GM19395 (cell line): ENCODE data around the gene RUVBL2.
A peak's percentile ranks its signal among the peaks of the same experiment; 100 is the strongest.

Source experiments
- ATAC-seq: cut with Tn5 transposase; IDR thresholded peaks from one replicate; pipeline ENCODE4 v1.9.1; 2021; ENCODE audit warnings: mild to moderate bottlenecking, moderate library complexity; ENCODE audit not compliant: unreplicated experiment

The RUVBL2 gene

GRCh38 chr19:48963371-48964204 is 30.1 kb upstream of the RUVBL2 start:
- ATAC-seq: no peak

GRCh38 chr19:48964205-48965039 is 29.3 kb upstream of the RUVBL2 start:
- no peak for ATAC-seq

DNA sequence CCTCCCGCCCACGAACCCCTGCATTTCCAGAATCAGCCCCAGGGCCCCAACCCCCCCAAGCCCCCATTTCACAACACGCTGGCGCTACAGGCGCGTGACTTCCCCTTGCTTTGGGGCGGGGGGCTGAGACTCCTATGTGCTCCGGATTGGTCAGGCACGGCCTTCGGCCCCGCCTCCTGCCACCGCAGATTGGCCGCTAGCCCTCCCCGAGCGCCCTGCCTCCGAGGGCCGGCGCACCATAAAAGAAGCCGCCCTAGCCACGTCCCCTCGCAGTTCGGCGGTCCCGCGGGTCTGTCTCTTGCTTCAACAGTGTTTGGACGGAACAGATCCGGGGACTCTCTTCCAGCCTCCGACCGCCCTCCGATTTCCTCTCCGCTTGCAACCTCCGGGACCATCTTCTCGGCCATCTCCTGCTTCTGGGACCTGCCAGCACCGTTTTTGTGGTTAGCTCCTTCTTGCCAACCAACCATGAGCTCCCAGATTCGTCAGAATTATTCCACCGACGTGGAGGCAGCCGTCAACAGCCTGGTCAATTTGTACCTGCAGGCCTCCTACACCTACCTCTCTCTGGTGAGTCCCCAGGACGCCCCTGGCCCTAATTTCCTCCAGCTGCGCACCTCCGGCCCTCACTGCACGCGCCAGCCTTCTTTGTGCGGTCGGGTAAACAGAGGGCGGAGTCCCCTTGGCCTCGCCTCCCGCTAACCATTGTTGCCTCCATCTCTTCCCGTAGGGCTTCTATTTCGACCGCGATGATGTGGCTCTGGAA is 28.5 kb upstream of the RUVBL2 start, which contains the start of gene FTL:
Gene FTL (plus strand): TSS at position 270 of the 766 bp plus-strand sequence. CDS start 199 bp downstream, at position 469.
- peak; percentile 45 for ATAC-seq

DNA sequence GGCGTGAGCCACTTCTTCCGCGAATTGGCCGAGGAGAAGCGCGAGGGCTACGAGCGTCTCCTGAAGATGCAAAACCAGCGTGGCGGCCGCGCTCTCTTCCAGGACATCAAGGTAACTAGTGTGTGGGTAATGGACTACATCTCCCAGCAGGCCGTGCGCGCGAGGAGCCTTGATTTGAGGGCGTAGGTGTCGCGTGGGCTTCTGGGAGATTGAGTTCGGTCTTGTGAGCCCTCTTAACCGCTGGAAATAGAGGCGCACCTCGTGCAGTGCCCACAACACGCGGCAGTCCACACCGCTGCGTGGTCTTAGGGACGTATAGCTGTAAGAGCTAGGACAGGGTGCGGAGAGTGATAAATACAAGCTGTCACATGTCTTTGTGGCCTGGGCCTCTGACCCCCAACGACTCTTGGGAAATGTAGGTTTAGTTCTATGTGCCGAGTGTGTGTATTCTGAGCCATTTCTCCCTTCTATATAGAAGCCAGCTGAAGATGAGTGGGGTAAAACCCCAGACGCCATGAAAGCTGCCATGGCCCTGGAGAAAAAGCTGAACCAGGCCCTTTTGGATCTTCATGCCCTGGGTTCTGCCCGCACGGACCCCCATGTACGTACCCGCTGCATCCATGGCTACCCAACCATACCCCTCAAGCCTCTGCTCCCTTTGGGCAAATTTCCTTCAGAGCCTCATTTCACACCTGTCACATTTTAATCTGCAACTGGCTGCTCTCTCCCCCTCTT is 27.7 kb upstream of the RUVBL2 start:
- ATAC-seq: peak; percentile 36

- no peak for ATAC-seq
Observed at GRCh38 chr19:48966541-48967345, 26.9 kb upstream of the RUVBL2 start.

GRCh38 chr19:48967346-48968178 is 26.1 kb upstream of the RUVBL2 start:
- no peak for ATAC-seq

- ATAC-seq: no peak
Observed at GRCh38 chr19:48968179-48968661, 25.5 kb upstream of the RUVBL2 start.

DNA sequence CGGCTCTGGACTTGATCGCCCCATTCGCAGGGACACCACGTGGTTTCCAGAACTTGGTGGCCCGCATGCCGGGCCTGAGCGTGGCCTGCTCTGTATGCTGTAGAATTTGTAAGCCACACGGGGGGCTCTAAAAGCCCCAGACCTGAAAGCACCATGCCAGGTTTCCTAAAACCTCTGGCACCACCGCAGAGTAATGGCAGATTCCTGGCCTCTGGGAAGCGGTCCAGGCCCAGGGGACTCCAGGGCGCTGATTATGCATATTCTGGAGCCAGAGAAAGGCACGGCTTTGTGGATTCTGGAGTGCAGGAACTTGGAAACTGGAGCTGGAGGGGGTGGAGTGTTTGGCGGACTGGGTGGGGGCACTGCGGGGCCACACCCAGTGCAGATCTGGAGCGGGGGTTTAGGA is 24.9 kb upstream of the RUVBL2 start:
- ATAC-seq: no peak

GRCh38 chr19:48969276-48970138 is 24.2 kb upstream of the RUVBL2 start:
- no peak for ATAC-seq

DNA sequence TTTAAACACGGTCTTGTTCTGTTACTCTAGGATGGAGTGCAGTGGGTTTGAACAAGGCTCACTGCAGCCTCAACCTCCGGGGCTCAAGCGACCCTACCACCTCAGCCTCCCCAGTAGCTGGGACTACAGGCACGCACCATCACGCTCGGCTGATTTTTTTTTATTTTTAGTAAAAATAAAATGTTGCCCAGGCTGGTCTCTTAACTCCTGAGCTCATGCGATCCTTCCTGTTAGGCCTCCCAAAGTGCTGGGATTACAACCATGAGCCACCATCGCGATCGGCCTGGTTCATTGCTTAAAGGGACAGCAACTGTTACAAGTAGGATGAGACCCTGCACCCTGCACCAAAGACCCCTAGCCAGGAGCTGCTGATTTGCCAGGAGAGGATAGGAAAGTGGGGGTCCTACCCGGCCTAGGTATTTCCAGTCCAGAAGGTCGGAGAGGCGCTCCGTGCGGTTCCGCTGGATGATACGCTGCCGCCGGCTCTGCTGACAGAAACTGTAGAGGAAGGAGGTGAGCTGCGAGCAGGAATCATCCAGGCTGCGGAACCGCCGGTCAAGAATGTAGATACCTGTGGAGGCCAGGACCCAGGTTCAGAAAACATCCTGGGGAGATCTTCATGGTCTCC is 23.4 kb upstream of the RUVBL2 start:
- no peak for ATAC-seq

DNA sequence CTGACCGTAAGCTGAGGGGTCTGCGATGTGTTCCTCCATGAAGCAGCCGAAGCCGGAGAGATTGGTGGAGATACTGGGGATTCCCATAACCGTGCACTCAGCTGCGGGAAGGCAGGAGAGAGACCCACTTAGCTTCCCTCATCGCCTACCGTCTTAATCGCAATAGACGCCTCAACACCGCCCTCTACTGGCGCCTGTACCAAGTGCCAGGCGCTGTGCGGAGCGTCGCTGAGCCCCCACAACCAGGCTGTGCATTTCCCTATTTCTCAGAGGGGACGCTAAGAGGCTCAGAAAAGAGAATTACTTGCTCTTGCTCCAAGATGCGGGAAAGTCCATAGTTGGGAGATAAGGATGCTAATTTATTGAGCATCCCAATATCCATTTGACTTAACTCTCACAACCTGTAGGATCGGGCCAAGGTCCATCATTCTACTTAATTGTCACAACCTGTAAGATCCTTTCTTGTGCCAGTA is 22.7 kb upstream of the RUVBL2 start:
- ATAC-seq: no peak

DNA sequence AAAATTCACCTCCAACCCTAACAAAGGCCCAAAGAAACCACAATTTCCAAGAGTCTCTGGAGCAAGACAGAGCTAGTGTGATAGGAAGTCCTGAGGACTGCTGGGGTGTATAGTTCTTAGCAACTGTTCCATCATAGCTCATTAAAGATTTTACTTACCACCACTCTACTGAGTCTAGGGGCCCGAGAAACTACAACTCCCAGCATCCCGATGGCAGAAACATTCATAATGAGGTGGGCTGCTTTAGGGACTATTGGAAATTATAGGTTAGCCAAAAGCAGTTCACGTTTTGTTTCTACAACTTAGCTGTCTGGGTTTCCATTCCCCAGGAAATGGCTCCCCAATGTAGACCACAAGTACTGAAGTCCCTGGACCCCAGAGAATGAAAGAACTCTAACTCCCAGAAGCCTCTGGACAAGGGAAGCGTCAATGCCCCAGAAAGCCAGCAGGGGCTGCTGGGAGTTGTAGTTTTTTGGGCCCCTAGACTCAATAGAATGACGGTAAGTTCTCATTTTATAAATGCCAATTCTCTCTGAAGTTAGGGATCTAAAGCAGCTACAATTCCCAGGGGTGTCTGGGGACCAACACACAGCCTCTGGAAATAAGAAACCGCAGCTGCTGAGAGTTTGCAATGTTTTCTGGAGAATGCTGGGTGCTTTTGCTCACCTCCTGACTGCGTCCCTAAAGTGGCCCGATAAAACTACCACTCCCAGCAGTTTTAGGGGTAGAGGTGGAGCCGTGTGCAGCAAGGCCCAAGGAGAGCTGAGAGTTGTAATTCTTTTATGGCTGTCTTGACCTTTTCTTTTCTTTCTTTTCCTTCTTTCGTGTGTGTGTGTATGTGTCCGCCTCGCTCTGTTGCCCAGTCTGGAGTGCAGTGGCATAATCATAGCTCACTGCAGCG is 17.5 kb upstream of the RUVBL2 start:
- no peak for ATAC-seq

- no peak for ATAC-seq
Observed at GRCh38 chr19:48977061-48977460, 16.6 kb upstream of the RUVBL2 start.

DNA sequence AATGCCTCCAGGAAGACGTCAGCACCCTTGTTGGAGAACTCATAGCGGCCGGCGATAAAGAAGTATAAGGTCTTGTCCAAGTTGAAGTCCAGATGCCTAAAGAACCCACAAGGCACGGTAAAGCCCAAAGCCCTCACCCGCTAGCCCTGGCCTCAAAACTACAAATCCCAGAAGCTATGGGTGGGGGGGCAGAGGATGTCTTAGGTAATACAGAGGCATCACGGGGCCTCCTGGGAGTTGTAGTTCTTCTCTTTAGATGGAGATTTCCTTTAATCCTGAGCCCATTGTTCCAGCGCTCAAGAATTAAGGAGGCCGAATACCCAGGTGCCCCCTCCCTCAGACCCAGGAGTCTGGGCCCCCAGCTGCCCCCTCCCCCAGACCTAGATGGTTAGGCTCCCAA is 11.4 kb upstream of the RUVBL2 start:
- ATAC-seq: no peak

GRCh38 chr19:48985711-48986110 is 8.0 kb upstream of the RUVBL2 start:
- ATAC-seq: no peak

- ATAC-seq: no peak
Observed at GRCh38 chr19:48986211-48986610, 7.5 kb upstream of the RUVBL2 start.
